GM12801 (cell line): ENCODE measurements around the gene MAPK6.

Experiments
- CTCF ChIP-seq: IDR thresholded peaks from one replicate; pipeline ENCODE4 v1.5.1; 2011; ENCODE audit warnings: control low read depth; ENCODE audit not compliant: insufficient read length; ENCODE audit errors: extremely low read depth

The MAPK6 gene

GRCh38 chr15:52018693-52019393 is at the start of gene MAPK6:
TSS of gene MAPK6 (plus strand) at chr15:52019219. CDS start at chr15:52046461, 27,242 bp downstream.
- no peak for TF ChIP-seq CTCF

- TF ChIP-seq CTCF = no peak
Measured at GRCh38 chr15:51969728-51970127, 49.3 kb upstream of the MAPK6 start.

- no peak for TF ChIP-seq CTCF
Measured at GRCh38 chr15:51970132-51970817, 48.7 kb upstream of the MAPK6 start.

GRCh38 chr15:51971032-51971374 is 48.0 kb upstream of the MAPK6 start:
- no peak for TF ChIP-seq CTCF

GRCh38 chr15:51971375-51972133 is 47.5 kb upstream of the MAPK6 start, which contains the start of gene LEO1:
TSS of gene LEO1 (minus strand) at chr15:51971778. CDS start at chr15:51971745, 33 bp downstream.
- TF ChIP-seq CTCF = no peak

- no peak for TF ChIP-seq CTCF
Measured at GRCh38 chr15:51973220-51973619, 45.8 kb upstream of the MAPK6 start.

GRCh38 chr15:51973775-51974174 is 45.2 kb upstream of the MAPK6 start:
- TF ChIP-seq CTCF = no peak
